HepG2 (cell line): ENCODE results near the gene LCAT.

ENCODE experiments used
- CHD2 ChIP-seq: IDR thresholded peaks from 2 replicates; pipeline ENCODE4 v1.6.1; 2011; ENCODE audit warnings: low read depth, low read length, improper control_type of control experiment
- CREM ChIP-seq, 2 experiments: sonication (generic) in 1 of 2; formaldehyde crosslinking in 1 of 2; IDR thresholded peaks; 2 replicates each; pipeline versions ENCODE4 v1.4.0 to v1.6.1; 2016 to 2020; ENCODE audit warnings: antibody characterized with exemption in 1 of 2, mild to moderate bottlenecking in 1 of 2, missing genetic modification reagents in 1 of 2
- KLF6 ChIP-seq: IDR thresholded peaks from 2 replicates; pipeline ENCODE4 v1.8.0; 2016; ENCODE audit warnings: missing biosample characterization, missing genetic modification reagents
- TCF12 ChIP-seq, 2 experiments: fragments of 450-650 bp in 1 of 2; sonication (generic) in 1 of 2; formaldehyde crosslinking in 1 of 2; IDR thresholded peaks; 2 replicates each; pipeline versions ENCODE4 v1.6.1 to v1.8.0; 2017 to 2022; ENCODE audit warnings: antibody characterized with exemption in 1 of 2, mild to moderate bottlenecking in 1 of 2, missing genetic modification reagents in 1 of 2, moderate library complexity in 1 of 2
- ZNF589 ChIP-seq: sonication (generic); formaldehyde crosslinking; conservative IDR thresholded peaks from 2 replicates; pipeline ENCODE4 v1.8.0; 2022; ENCODE audit warnings: mild to moderate bottlenecking, moderate library complexity, missing genetic modification reagents
- ZNF652 ChIP-seq: IDR thresholded peaks from 2 replicates; pipeline ENCODE4 v1.6.1; 2016; ENCODE audit warnings: low read depth, borderline replicate concordance
- TF ChIP-seq, protein P1 (sequence below): sonication (generic); formaldehyde crosslinking; IDR thresholded peaks from 2 replicates; pipeline ENCODE4 v1.4.0; 2020; ENCODE audit warnings: missing genetic modification reagents; ENCODE audit errors: not compliant biosample characterization

DNA sequence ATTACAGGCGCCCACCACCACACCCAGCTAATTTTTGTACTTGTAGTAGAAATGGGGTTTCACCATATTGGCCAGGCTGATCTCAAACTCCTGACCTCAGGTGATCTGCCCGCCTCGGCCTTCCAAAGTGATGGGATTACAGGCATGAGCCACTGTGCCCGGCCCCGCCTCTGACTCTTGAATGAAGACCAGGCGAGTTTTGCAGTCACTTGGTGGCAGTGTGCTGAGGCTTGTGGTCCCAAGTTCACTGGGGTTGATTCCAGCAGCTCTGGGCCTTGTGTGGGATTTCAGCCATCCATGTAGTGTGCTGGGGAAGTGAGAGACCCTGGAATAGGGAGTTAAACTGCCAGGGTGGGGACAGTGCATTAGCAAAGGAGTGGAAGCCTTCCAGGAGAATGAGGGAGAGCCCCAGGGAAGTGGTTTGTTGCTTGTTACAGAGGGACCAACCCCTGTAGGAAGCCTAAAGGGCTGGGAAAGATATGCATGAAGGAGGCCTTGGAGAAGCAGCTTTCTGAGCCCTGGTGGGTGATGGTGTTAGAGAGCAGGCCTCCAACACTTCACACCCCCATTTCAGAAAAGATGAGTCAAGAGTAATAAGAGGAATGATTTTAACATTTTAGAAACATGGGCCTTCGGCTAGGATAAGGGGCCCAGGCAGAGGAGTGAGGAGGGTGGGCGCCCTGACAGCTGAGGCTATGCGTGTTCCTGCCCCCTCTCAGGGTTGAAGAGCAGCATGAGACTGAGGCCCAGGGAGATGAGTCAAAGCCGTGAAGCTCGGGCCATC, 36.3 kb downstream of the LCAT start:
- TF ChIP-seq KLF6 (CRISPR knock-in tag) (no peak), ZNF652 (CRISPR knock-in tag) (no peak), CHD2 (no peak), ZNF589 (no peak), TCF12 (IDR thresholded peaks at IDR 0.05) (no peak), TCF12 (CRISPR knock-in tag; IDR thresholded peaks at IDR 0.05) (no peak), CREM (IDR thresholded peaks at IDR 0.05) (no peak), CREM (CRISPR knock-in tag; IDR thresholded peaks at IDR 0.05) (no peak)
- TF ChIP-seq, protein P1, sequence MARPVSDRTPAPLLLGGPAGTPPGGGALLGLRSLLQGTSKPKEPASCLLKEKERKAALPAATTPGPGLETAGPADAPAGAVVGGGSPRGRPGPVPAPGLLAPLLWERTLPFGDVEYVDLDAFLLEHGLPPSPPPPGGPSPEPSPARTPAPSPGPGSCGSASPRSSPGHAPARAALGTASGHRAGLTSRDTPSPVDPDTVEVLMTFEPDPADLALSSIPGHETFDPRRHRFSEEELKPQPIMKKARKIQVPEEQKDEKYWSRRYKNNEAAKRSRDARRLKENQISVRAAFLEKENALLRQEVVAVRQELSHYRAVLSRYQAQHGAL (CRISPR knock-in tag) = no peak
